Bronchial epithelial cell (primary cell): ENCODE results near the gene CHST11. TPM values are rescaled to one million over a fixed set of nuclear protein-coding genes. Genes with fewer than 3 reads are reported as not detected.

ENCODE experiments used
- DNase-seq: peaks from one replicate; pipeline ENCODE4 v3.0.0-alpha.2; 2010; ENCODE audit warnings: low read depth
- FAIRE-seq: peaks from 2 replicates; lab custom pipeline; 2011; peaks lifted over from hg19 to GRCh38; lab: Jason Lieb, UNC
- H3K27me3 ChIP-seq: 2 replicates; pipeline ENCODE4 v1.5.1; 2011; ENCODE audit warnings: low read length; ENCODE audit not compliant: control insufficient read depth, insufficient read depth
- H3K36me3 ChIP-seq: 2 replicates; pipeline ENCODE4 v1.5.1; 2011; ENCODE audit warnings: low read length; ENCODE audit not compliant: control insufficient read depth, insufficient read depth
- H3K4me3 ChIP-seq: 2 replicates; pipeline ENCODE4 v1.5.1; 2011; ENCODE audit warnings: mild to moderate bottlenecking, low read depth, low read length, control low read depth
- CTCF ChIP-seq: IDR thresholded peaks from 2 replicates; pipeline ENCODE4 v1.5.1; 2011; ENCODE audit warnings: mild to moderate bottlenecking, moderate library complexity, low read length, control low read depth, inconsistent platforms; ENCODE audit not compliant: insufficient read depth, severe bottlenecking
- total RNA-seq: library from RNA; depleted of rRNA; stranded (reverse); fragments of >200 nt; gene quantifications from 2 replicates; pipeline ENCODE4 v1.2.1, GENCODE V29; 2014

Gene CHST11
- total RNA-seq, 1 donor from 2014 or later = 7.9 TPM

GRCh38 chr12:104450700-104451099 is 6.0 kb upstream of the CHST11 start:
- DNase-seq = no peak
- no peaks in the 10 kb centered on the region for H3K36me3 ChIP-seq
- H3K27me3 ChIP-seq = no peaks in the 10 kb centered on the region
- TF ChIP-seq CTCF = no peak
- no peak overlapping the region for H3K4me3 ChIP-seq
- FAIRE-seq = no peak

DNA sequence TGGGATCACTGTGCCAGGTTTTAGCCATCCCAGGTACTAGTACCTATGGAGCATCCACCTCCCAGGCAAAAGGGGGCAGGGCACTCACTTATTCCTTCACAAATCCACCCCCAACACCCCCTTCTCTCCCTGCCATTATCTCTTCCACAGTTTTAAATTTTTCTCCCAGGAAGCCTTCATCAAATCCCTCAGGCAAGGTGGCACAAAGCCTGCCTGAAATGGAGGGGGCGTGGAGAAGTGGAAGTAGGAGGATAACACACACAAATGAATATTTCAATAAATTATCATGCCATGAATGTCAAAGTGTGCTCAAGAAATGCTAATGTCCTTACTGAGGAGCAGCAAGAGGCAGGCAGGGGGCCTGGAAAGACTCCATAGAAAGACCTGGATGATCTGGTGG is 4.7 kb upstream of the CHST11 start:
- FAIRE-seq (no peak), DNase-seq (no peak)
- Histone ChIP-seq H3K27me3 (no peaks in the 10 kb centered on the region), H3K4me3 (no peak overlapping the region), H3K36me3 (no peaks in the 10 kb centered on the region)
- TF ChIP-seq CTCF = no peak

GRCh38 chr12:104453133-104453532 is 3.6 kb upstream of the CHST11 start:
- Histone ChIP-seq H3K27me3 (no peaks in the 10 kb centered on the region), H3K4me3 (no peak overlapping the region), H3K36me3 (no peaks in the 10 kb centered on the region)
- DNase-seq (no peak), FAIRE-seq (no peak)
- no peak for TF ChIP-seq CTCF

GRCh38 chr12:104454997-104455396 is 1.8 kb upstream of the CHST11 start:
- DNase-seq = peak; percentile 98
- Histone ChIP-seq H3K4me3 (no peak overlapping the region), H3K36me3 (no peaks in the 10 kb centered on the region), H3K27me3 (no peaks in the 10 kb centered on the region)
- peak; percentile 86 for FAIRE-seq
- TF ChIP-seq CTCF = no peak

- FAIRE-seq = no peak
- no peaks in the 10 kb centered on the region for H3K27me3 ChIP-seq
- H3K36me3 ChIP-seq = no peaks in the 10 kb centered on the region
- H3K4me3 ChIP-seq = peak overlapping the region; percentile 79
- TF ChIP-seq CTCF = no peak
- DNase-seq = peak; percentile 20
These were observed 951 bp upstream of the CHST11 start for GRCh38 chr12:104455578-104456416.
